H9 (cell line): ENCODE data around the gene THY1. TPM values are rescaled to one million over a fixed set of nuclear protein-coding genes. Genes with fewer than 3 reads are reported as not detected.

Source experiments
- DNase-seq: peaks from one replicate; pipeline ENCODE4 v3.0.0-alpha.2; 2017
- H2AFZ ChIP-seq: one replicate; pipeline ENCODE4 v1.6.1; 2013; ENCODE audit warnings: mild to moderate bottlenecking, low read length, control low read depth, moderate library complexity
- H2AK5ac ChIP-seq: 2 replicates; pipeline ENCODE4 v1.6.1; 2013; ENCODE audit warnings: low read length, control low read depth, mixed read lengths; ENCODE audit not compliant: insufficient read length
- H2BK120ac ChIP-seq: one replicate; pipeline ENCODE4 v1.6.1; 2013; ENCODE audit warnings: low read depth, mild to moderate bottlenecking, low read length, control low read depth, inconsistent platforms; ENCODE audit not compliant: poor library complexity, severe bottlenecking
- H2BK12ac ChIP-seq: 2 replicates; pipeline ENCODE4 v1.6.1; 2013; ENCODE audit warnings: low read length, control low read depth, mixed read lengths, low read depth; ENCODE audit not compliant: insufficient read length
- H2BK15ac ChIP-seq: 2 replicates; pipeline ENCODE4 v1.6.1; 2013; ENCODE audit warnings: low read depth, low read length, control low read depth
- H2BK20ac ChIP-seq: one replicate; pipeline ENCODE4 v1.6.1; 2013; ENCODE audit warnings: low read depth, mild to moderate bottlenecking, low read length, control low read depth, inconsistent platforms; ENCODE audit not compliant: poor library complexity, severe bottlenecking
- H2BK5ac ChIP-seq: 2 replicates; pipeline ENCODE4 v1.6.1; 2013; ENCODE audit warnings: low read length, control low read depth, mixed read lengths; ENCODE audit not compliant: insufficient read length
- H3K14ac ChIP-seq: 2 replicates; pipeline ENCODE4 v1.6.1; 2013; ENCODE audit warnings: low read length, control low read depth; ENCODE audit not compliant: insufficient read depth
- H3K18ac ChIP-seq: 2 replicates; pipeline ENCODE4 v1.6.1; 2013; ENCODE audit warnings: low read depth, mild to moderate bottlenecking, mixed read lengths, low read length, control low read depth; ENCODE audit not compliant: insufficient read length
- H3K23ac ChIP-seq: 2 replicates; pipeline ENCODE4 v1.6.1; 2013; ENCODE audit warnings: low read length, control low read depth, mixed read lengths, low read depth; ENCODE audit not compliant: insufficient read length
- H3K23me2 ChIP-seq: 2 replicates; pipeline ENCODE4 v1.6.1; 2013; ENCODE audit warnings: low read depth, mild to moderate bottlenecking, mixed read lengths, low read length, control low read depth; ENCODE audit not compliant: insufficient read length, poor library complexity, severe bottlenecking
- H3K27ac ChIP-seq: 2 replicates; pipeline ENCODE4 v1.5.1; 2013; ENCODE audit warnings: low read length, control low read depth, mixed read lengths, low read depth; ENCODE audit not compliant: insufficient read length
- H3K27me3 ChIP-seq: 2 replicates; pipeline ENCODE4 v1.6.1; 2013; ENCODE audit warnings: low read length, control low read depth, inconsistent platforms; ENCODE audit not compliant: insufficient read depth
- H3K4ac ChIP-seq: 2 replicates; pipeline ENCODE4 v1.6.1; 2013; ENCODE audit warnings: low read depth, mild to moderate bottlenecking, control low read depth, inconsistent platforms, low read length, moderate library complexity
- H3K4me1 ChIP-seq: 2 replicates; pipeline ENCODE4 v1.6.1; 2013; ENCODE audit warnings: low read length, control low read depth, inconsistent platforms; ENCODE audit not compliant: insufficient read depth
- H3K4me2 ChIP-seq: 2 replicates; pipeline ENCODE4 v1.6.1; 2013; ENCODE audit warnings: low read length, control low read depth, mixed read lengths; ENCODE audit not compliant: insufficient read length, insufficient read depth
- H3K56ac ChIP-seq: 2 replicates; pipeline ENCODE4 v1.6.1; 2013; ENCODE audit warnings: low read depth, mild to moderate bottlenecking, mixed read lengths, low read length, control low read depth; ENCODE audit not compliant: insufficient read length
- H3K79me1 ChIP-seq: 2 replicates; pipeline ENCODE4 v1.6.1; 2013; ENCODE audit warnings: low read depth, mild to moderate bottlenecking, moderate library complexity, low read length, control low read depth, inconsistent platforms; ENCODE audit not compliant: insufficient read depth, poor library complexity, severe bottlenecking
- H3K79me2 ChIP-seq: 2 replicates; pipeline ENCODE4 v1.6.1; 2013; ENCODE audit warnings: low read length, control low read depth, inconsistent platforms; ENCODE audit not compliant: insufficient read depth
- H3K9ac ChIP-seq: 2 replicates; pipeline ENCODE4 v1.6.1; 2013; ENCODE audit warnings: low read length, control low read depth, mixed read lengths; ENCODE audit not compliant: insufficient read length; ENCODE audit errors: extremely low read depth
- H3K9me3 ChIP-seq: one replicate; pipeline ENCODE4 v1.6.1; 2013; ENCODE audit warnings: low read depth, low read length, inconsistent platforms; ENCODE audit not compliant: control insufficient read depth
- H3T11ph ChIP-seq: one replicate; pipeline ENCODE4 v1.6.1; 2013; ENCODE audit warnings: mild to moderate bottlenecking, low read length, control low read depth, inconsistent platforms
- H4K20me1 ChIP-seq: one replicate; pipeline ENCODE4 v1.6.1; 2013; ENCODE audit not compliant: control insufficient read depth, insufficient read length, insufficient read depth
- H4K5ac ChIP-seq: 2 replicates; pipeline ENCODE4 v1.6.1; 2013; ENCODE audit warnings: low read depth, mild to moderate bottlenecking, mixed read lengths, low read length, control low read depth; ENCODE audit not compliant: insufficient read length
- H4K8ac ChIP-seq: replicated peaks from 2 replicates; pipeline ENCODE4 v1.6.1; 2013; ENCODE audit warnings: low read length, control low read depth, mixed read lengths, low read depth; ENCODE audit not compliant: insufficient read length
- H4K91ac ChIP-seq: 2 replicates; pipeline ENCODE4 v1.6.1; 2013; ENCODE audit warnings: low read depth, mild to moderate bottlenecking, moderate library complexity, mixed read lengths, low read length, control low read depth; ENCODE audit not compliant: insufficient read length
- H3K27ac Mint-ChIP-seq, 3 experiments: 2 replicates in 2 of 3; 3 replicates in 1 of 3; pipeline ENCODE4 v1.8.0; 2020 to 2021; ENCODE audit warnings: mixed read lengths in 3 of 3, mild to moderate bottlenecking in 1 of 3, moderate library complexity in 1 of 3
- H3K27me3 Mint-ChIP-seq: 2 replicates; pipeline ENCODE4 v1.8.0; 2021; ENCODE audit warnings: low read depth, mild to moderate bottlenecking, moderate library complexity, mixed read lengths
- H3K36me3 Mint-ChIP-seq, 3 experiments: 2 replicates in 2 of 3; 3 replicates in 1 of 3; pipeline ENCODE4 v1.8.0; 2020 to 2021; ENCODE audit warnings: low read depth in 3 of 3, mixed read lengths in 3 of 3; ENCODE audit not compliant: insufficient read depth in 1 of 3
- H3K4me1 Mint-ChIP-seq, 2 experiments: 2 replicates each; pipeline ENCODE4 v1.8.0; 2020; ENCODE audit warnings: mixed read lengths in 2 of 2
- H3K4me3 Mint-ChIP-seq, 2 experiments: 2 replicates in 1 of 2; 3 replicates in 1 of 2; pipeline ENCODE4 v1.8.0; 2020 to 2021; ENCODE audit warnings: mild to moderate bottlenecking in 2 of 2, mixed read lengths in 2 of 2, moderate library complexity in 1 of 2
- H3K9me3 Mint-ChIP-seq, 2 experiments: 2 replicates in 1 of 2; 3 replicates in 1 of 2; pipeline ENCODE4 v1.8.0; 2020; ENCODE audit warnings: mild to moderate bottlenecking in 2 of 2, mixed read lengths in 2 of 2, moderate library complexity in 1 of 2
- WGBS: extraction: QIAGEN DNeasy Blood & Tissue Kit; methylation state at CpG from one replicate; pipeline ENCODE4 v1.1.7; 2013; ENCODE audit warnings: missing lambda C conversion rate, low lambda C conversion rate, mixed read lengths; ENCODE audit not compliant: insufficient read length; ENCODE audit errors: extremely low coverage; 5-methylcytosine and 5-hydroxymethylcytosine counted together
- total RNA-seq: library from RNA; stranded (reverse); gene quantifications from 2 replicates; pipeline ENCODE4 v1.2.1, GENCODE V29; 2021
- TF ChIP-seq, protein P1 (sequence below): fragments of 200-600 bp; sonication (generic); conservative IDR thresholded peaks from 3 replicates; pipeline ENCODE4 v1.8.0; 2021; ENCODE audit warnings: antibody characterized with exemption, mild to moderate bottlenecking

THY1 gene
- total RNA-seq, 1 experiment from 2014 or later: 176 TPM

DNA sequence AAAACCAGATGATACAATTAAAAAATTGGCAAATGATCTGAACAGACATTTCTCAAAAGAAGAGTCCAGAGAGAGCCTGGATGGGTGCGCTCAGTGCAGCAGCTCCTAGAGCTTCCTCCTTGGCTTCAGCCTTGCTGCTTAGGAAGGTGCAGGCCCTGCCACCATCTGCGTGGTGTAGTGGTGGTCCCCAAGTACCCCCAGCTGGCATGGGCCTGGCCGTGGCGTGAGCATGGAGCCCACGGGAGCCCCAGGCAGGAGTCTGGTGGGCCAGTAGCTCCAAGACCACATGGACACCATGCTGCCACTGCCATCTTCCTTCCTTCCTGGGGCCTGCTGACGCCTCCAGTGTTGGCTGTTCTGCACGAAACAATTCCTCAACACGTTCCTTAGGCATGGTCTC lies 20.5 kb downstream of the THY1 start:
- H3K9me3 Mint-ChIP-seq: peaks cover 6 to 15% of the 10 kb centered on the region in 2 experiments
- H3K18ac ChIP-seq: no peak overlapping the region
- H3K9ac ChIP-seq: no peak overlapping the region
- DNase-seq: no peak
- H4K20me1 ChIP-seq: no peaks in the 10 kb centered on the region
- H3K27me3 ChIP-seq: no peaks in the 10 kb centered on the region; the same call in 1 of the 2 replicates
- H4K91ac ChIP-seq: no peak overlapping the region
- TF ChIP-seq, protein P1, sequence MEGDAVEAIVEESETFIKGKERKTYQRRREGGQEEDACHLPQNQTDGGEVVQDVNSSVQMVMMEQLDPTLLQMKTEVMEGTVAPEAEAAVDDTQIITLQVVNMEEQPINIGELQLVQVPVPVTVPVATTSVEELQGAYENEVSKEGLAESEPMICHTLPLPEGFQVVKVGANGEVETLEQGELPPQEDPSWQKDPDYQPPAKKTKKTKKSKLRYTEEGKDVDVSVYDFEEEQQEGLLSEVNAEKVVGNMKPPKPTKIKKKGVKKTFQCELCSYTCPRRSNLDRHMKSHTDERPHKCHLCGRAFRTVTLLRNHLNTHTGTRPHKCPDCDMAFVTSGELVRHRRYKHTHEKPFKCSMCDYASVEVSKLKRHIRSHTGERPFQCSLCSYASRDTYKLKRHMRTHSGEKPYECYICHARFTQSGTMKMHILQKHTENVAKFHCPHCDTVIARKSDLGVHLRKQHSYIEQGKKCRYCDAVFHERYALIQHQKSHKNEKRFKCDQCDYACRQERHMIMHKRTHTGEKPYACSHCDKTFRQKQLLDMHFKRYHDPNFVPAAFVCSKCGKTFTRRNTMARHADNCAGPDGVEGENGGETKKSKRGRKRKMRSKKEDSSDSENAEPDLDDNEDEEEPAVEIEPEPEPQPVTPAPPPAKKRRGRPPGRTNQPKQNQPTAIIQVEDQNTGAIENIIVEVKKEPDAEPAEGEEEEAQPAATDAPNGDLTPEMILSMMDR: no peak
- H3K27ac Mint-ChIP-seq: no peak overlapping the region
- H3K4me3 Mint-ChIP-seq: no peak overlapping the region
- no peaks in the 10 kb centered on the region for H3K79me2 ChIP-seq
- H2BK12ac ChIP-seq: no peak overlapping the region
- H3T11ph ChIP-seq: no peak overlapping the region
- H3K27me3 Mint-ChIP-seq: peaks cover 4% of the 10 kb centered on the region
- no peak overlapping the region for H3K23ac ChIP-seq
- H3K79me1 ChIP-seq: no peaks in the 10 kb centered on the region
- peak overlapping the region; percentile 22 for H4K5ac ChIP-seq
- no peak overlapping the region for H2BK5ac ChIP-seq
- no peak overlapping the region for H3K4ac ChIP-seq
- no peaks in the 10 kb centered on the region for H3K4me1 ChIP-seq
- no peak overlapping the region for H3K56ac ChIP-seq
- no peaks in the 10 kb centered on the region for H3K23me2 ChIP-seq
- H2BK20ac ChIP-seq: no peak overlapping the region
- H3K14ac ChIP-seq: no peak overlapping the region
- H2BK15ac ChIP-seq: no peak overlapping the region
- peaks cover 0 to 11% (median 10%) of the 10 kb centered on the region in 3 experiments; a peak in 5 of 7 replicates for H3K36me3 Mint-ChIP-seq
- H3K9me3 ChIP-seq: no peaks in the 10 kb centered on the region
- no peak overlapping the region for H2BK120ac ChIP-seq
- WGBS: no CpG with 5 or more reads among the region's 8 CpGs
- no peak overlapping the region for H3K27ac ChIP-seq
- no peak overlapping the region for H2AK5ac ChIP-seq
- H4K8ac ChIP-seq: no peak overlapping the region
- no peaks in the 10 kb centered on the region; a peak in 2 of 4 replicates for H3K4me1 Mint-ChIP-seq
- H3K4me2 ChIP-seq: no peak overlapping the region
- no peak overlapping the region for H2AFZ ChIP-seq
